GM12878 (cell line): ENCODE results near the gene CRYL1. TPM values are rescaled to one million over a fixed set of nuclear protein-coding genes. Genes with fewer than 3 reads are reported as not detected.

Experiments
- ATAC-seq: fragments of 200-7000 bp; cut with Tn5 transposase; 3 replicates; pipeline ENCODE4 v1.9.1; 2020; ENCODE audit warnings: mild to moderate bottlenecking, moderate library complexity
- BruUV-seq: library from RNA; stranded (reverse); fragments of 400-500 nt; replicated peaks from 2 replicates; lab custom pipeline; 2021; lab: Mats Ljungman, UMichigan
- CTCF ChIA-PET: fragments of 300-600 bp; sonication (Branson Sonifier 250); formaldehyde crosslinking; extraction: SDS; loops from one replicate; lab custom pipeline; 2021; ENCODE audit warnings: inconsistent platforms; lab: Yijun Ruan, JAX
- POLR2A ChIA-PET: fragments of 350-600 bp; formaldehyde crosslinking; extraction: SDS; loops from one replicate; lab custom pipeline; 2021; ENCODE audit warnings: inconsistent platforms; lab: Charles Lee
- RAD21 ChIA-PET: fragments of 300-600 bp; sonication (Branson Sonifier 250); formaldehyde crosslinking; loops from one replicate; lab custom pipeline; 2023; ENCODE audit warnings: antibody characterized with exemption; ENCODE audit not compliant: unreplicated experiment; lab: Charles Lee
- SMC1A ChIA-PET: fragments of 300-600 bp; sonication (Branson Sonifier 250); formaldehyde crosslinking; loops from one replicate; lab custom pipeline; 2023; ENCODE audit not compliant: unreplicated experiment, uncharacterized antibody; lab: Charles Lee
- DNase-seq: peaks from one replicate; pipeline ENCODE4 v3.0.0-alpha.2; 2011; ENCODE audit warnings: low read depth, low spot score
- FAIRE-seq: peaks from 3 replicates; lab custom pipeline; 2011; peaks lifted over from hg19 to GRCh38; lab: Jason Lieb, UNC
- H2AFZ ChIP-seq: 2 replicates; pipeline ENCODE4 v1.6.0; 2011; ENCODE audit warnings: low read depth, low read length, control low read depth; ENCODE audit not compliant: control insufficient read depth
- H3K27ac ChIP-seq: 2 replicates; pipeline ENCODE4 v1.5.1; 2011; ENCODE audit warnings: control low read depth; ENCODE audit not compliant: control insufficient read depth, insufficient read depth
- H3K27me3 ChIP-seq, 2 experiments: replicated peaks in 1 of 2; 2 replicates each; pipeline versions ENCODE4 v1.6.0 to v1.6.1; 2011; ENCODE audit warnings: low read length in 1 of 2; ENCODE audit not compliant: control insufficient read depth in 2 of 2, insufficient read depth in 2 of 2
- H3K36me3 ChIP-seq, 2 experiments: 2 replicates each; pipeline ENCODE4 v1.5.1; 2011; ENCODE audit warnings: low read length in 1 of 2; ENCODE audit not compliant: control insufficient read depth in 2 of 2, insufficient read depth in 2 of 2
- H3K4me1 ChIP-seq: 2 replicates; pipeline ENCODE4 v1.6.1; 2011; ENCODE audit warnings: mild to moderate bottlenecking, low read length, moderate library complexity, mixed read lengths; ENCODE audit not compliant: control insufficient read depth, insufficient read depth
- H3K4me2 ChIP-seq: 2 replicates; pipeline ENCODE4 v1.6.0; 2011; ENCODE audit warnings: control low read depth; ENCODE audit not compliant: control insufficient read depth, insufficient read depth
- H3K4me3 ChIP-seq: fragments of 200-600 bp; sonication (generic); 2 replicates; pipeline ENCODE4 v1.5.1; 2016
- H3K79me2 ChIP-seq: 2 replicates; pipeline ENCODE4 v1.6.0; 2011; ENCODE audit warnings: low read length; ENCODE audit not compliant: control insufficient read depth, insufficient read depth
- H3K9ac ChIP-seq: 2 replicates; pipeline ENCODE4 v1.8.0; 2011; ENCODE audit warnings: low read length, control low read depth, mixed read lengths; ENCODE audit not compliant: control insufficient read depth, insufficient read depth
- H3K9me3 ChIP-seq: replicated peaks from 3 replicates; pipeline ENCODE4 v1.5.1; 2011; ENCODE audit warnings: mild to moderate bottlenecking, low read length; ENCODE audit not compliant: control insufficient read depth, insufficient read depth
- H4K20me1 ChIP-seq: 2 replicates; pipeline ENCODE4 v1.6.0; 2011; ENCODE audit not compliant: control insufficient read depth, insufficient read depth
- CBX5 ChIP-seq: sonication (generic); IDR thresholded peaks from 2 replicates; pipeline ENCODE4 v1.6.1; 2016; ENCODE audit warnings: low read depth, moderate library complexity, mild to moderate bottlenecking, inconsistent platforms
- MTA3 ChIP-seq: IDR thresholded peaks from 2 replicates; pipeline ENCODE4 v1.6.1; 2012; ENCODE audit warnings: low read length, inconsistent platforms, borderline replicate concordance
- NRF1 ChIP-seq: conservative IDR thresholded peaks from 2 replicates; pipeline ENCODE4 v1.6.1; 2011; ENCODE audit warnings: mild to moderate bottlenecking, low read depth, low read length, improper control_type of control experiment
- WGBS: methylation state at CpG from one replicate; pipeline ENCODE4 v1.1.6; 2016; ENCODE audit warnings: low lambda C conversion rate; ENCODE audit not compliant: insufficient replicate concordance, insufficient coverage; ENCODE audit errors: missing lambda C conversion rate; 5-methylcytosine and 5-hydroxymethylcytosine counted together
- in situ Hi-C: fragments of 300-500 bp; cut with MboI; formaldehyde crosslinking; loops from 9 replicates; pipeline ENCODE4 v1.14.3; 2018; ENCODE audit warnings: mixed read lengths
- intact Hi-C: fragments of 100-400 bp; cut with micrococcal nuclease; formaldehyde crosslinking; loops from one replicate; pipeline ENCODE4 v1.14.2; 2022; ENCODE audit not compliant: unreplicated experiment
- polyA plus RNA-seq, 11 experiments: library from polyadenylated mRNA; depleted of rRNA in 4 of 11; unstranded in 6 of 11; stranded (reverse) in 5 of 11; fragments of >200 nt; fragmentation: Nextera tagmentation in 4 of 11; fragmentation: Illumina TruSeq in 1 of 11; extraction: Ambion mirVana in 4 of 11; extraction: Trizol in 1 of 11; gene quantifications; 1 replicate in 1 of 11; 2 replicates in 10 of 11; pipeline versions ENCODE4 v1.2.1 to v1.2.3, GENCODE V29; 2011 to 2016; ENCODE audit warnings: inconsistent platforms in 2 of 11, missing spikeins in 2 of 11, low read depth in 1 of 11
- total RNA-seq, 4 experiments: library from RNA; depleted of rRNA in 3 of 4; stranded (reverse); fragments of >200 nt in 3 of 4; fragmentation: Illumina TruSeq in 1 of 4; extraction: Trizol in 1 of 4; gene quantifications; 2 replicates each; pipeline versions ENCODE4 v1.2.1 to v1.2.3, GENCODE V29; 2013 to 2021
- TF ChIP-seq, protein P1 (sequence below): IDR thresholded peaks from 2 replicates; pipeline ENCODE4 v1.6.1; 2012; ENCODE audit warnings: low read depth, low read length, improper control_type of control experiment
- TF ChIP-seq, protein P2 (sequence below): fragments of 450-650 bp; IDR thresholded peaks from 2 replicates; pipeline ENCODE4 v1.6.1; 2016; ENCODE audit warnings: mild to moderate bottlenecking, moderate library complexity, borderline replicate concordance

Gene CRYL1
- total and polyA plus RNA-seq, 10 of the 15 experiments (the other 5 are each of a cell fraction or from before 2014, with no cell fraction given): 5.5 to 36.7 (median 12.2) TPM

DNA sequence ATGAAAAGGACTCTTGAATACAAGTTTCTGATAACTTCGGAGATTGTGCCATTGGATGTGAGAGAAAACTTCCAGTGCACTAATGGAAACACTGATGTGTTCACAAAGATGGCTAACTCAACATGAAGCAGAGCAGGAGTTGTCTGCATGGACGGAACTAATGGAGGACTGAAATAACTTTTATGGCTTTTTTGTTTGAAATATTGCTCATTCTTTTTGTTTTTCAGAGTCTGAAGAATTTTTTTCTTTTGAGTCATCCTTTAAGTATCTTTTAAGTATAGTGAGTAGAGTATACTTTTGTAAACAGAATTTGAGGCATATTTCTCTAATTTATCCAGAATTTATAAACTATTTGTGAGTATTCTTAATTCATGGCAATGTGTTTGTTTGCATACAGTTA, 25.7 kb downstream of the CRYL1 start:
- TF ChIP-seq, protein P1, sequence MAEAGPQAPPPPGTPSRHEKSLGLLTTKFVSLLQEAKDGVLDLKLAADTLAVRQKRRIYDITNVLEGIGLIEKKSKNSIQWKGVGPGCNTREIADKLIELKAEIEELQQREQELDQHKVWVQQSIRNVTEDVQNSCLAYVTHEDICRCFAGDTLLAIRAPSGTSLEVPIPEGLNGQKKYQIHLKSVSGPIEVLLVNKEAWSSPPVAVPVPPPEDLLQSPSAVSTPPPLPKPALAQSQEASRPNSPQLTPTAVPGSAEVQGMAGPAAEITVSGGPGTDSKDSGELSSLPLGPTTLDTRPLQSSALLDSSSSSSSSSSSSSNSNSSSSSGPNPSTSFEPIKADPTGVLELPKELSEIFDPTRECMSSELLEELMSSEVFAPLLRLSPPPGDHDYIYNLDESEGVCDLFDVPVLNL: no peak
- no peak for TF ChIP-seq CBX5
- no peak for TF ChIP-seq MTA3
- TF ChIP-seq, protein P2, sequence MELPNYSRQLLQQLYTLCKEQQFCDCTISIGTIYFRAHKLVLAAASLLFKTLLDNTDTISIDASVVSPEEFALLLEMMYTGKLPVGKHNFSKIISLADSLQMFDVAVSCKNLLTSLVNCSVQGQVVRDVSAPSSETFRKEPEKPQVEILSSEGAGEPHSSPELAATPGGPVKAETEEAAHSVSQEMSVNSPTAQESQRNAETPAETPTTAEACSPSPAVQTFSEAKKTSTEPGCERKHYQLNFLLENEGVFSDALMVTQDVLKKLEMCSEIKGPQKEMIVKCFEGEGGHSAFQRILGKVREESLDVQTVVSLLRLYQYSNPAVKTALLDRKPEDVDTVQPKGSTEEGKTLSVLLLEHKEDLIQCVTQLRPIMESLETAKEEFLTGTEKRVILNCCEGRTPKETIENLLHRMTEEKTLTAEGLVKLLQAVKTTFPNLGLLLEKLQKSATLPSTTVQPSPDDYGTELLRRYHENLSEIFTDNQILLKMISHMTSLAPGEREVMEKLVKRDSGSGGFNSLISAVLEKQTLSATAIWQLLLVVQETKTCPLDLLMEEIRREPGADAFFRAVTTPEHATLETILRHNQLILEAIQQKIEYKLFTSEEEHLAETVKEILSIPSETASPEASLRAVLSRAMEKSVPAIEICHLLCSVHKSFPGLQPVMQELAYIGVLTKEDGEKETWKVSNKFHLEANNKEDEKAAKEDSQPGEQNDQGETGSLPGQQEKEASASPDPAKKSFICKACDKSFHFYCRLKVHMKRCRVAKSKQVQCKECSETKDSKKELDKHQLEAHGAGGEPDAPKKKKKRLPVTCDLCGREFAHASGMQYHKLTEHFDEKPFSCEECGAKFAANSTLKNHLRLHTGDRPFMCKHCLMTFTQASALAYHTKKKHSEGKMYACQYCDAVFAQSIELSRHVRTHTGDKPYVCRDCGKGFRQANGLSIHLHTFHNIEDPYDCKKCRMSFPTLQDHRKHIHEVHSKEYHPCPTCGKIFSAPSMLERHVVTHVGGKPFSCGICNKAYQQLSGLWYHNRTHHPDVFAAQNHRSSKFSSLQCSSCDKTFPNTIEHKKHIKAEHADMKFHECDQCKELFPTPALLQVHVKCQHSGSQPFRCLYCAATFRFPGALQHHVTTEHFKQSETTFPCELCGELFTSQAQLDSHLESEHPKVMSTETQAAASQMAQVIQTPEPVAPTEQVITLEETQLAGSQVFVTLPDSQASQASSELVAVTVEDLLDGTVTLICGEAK: no peak
- TF ChIP-seq NRF1: no peak
- BruUV-seq: no TSS peak
- Histone ChIP-seq H3K36me3 (no peaks in the 10 kb centered on the region), H3K9me3 (no peaks in the 10 kb centered on the region), H3K4me1 (no peaks in the 10 kb centered on the region), H2AFZ (no peak overlapping the region), H3K9ac (no peak overlapping the region), H3K27ac (no peak overlapping the region), H4K20me1 (no peaks in the 10 kb centered on the region), H3K79me2 (no peaks in the 10 kb centered on the region), H3K27me3 (no peaks in the 10 kb centered on the region), H3K4me2 (no peak overlapping the region), H3K4me3 (no peak overlapping the region)
- FAIRE-seq (no peak), DNase-seq (no peak), ATAC-seq (no peak)
- intact Hi-C loops (loop anchor here (5.0 to 10.0 kb wide), 5 partner anchors 52 to 977 kb away; partner anchors contain the start of genes EEF1AKMT1 and IL17D), in situ Hi-C loops (loop anchor here (5.0 kb wide), 1 partner anchor 327 kb away; no protein-coding TSS in a partner anchor)
- ChIA-PET RAD21 (interaction anchor here (1.8 kb wide), 1 partner anchor 329 kb away, joined by 4 read pairs; no protein-coding TSS in a partner anchor), SMC1A (interaction anchor here (1.4 kb wide), 1 partner anchor 425 kb away, joined by 7 read pairs; no protein-coding TSS in a partner anchor), CTCF (interaction anchor here (1.4 kb wide), 1 partner anchor 426 kb away, joined by 4 read pairs; no protein-coding TSS in a partner anchor), POLR2A (no interaction called here)
- WGBS: 68% methylated on average over 2 of the region's 2 CpGs
